GM19324 (cell line): ENCODE measurements around the gene TRMT13.
A peak's percentile ranks its signal among the peaks of the same experiment; 100 is the strongest.

ENCODE experiments used
- ATAC-seq: cut with Tn5 transposase; IDR thresholded peaks from one replicate; pipeline ENCODE4 v1.9.1; 2021; ENCODE audit warnings: mild to moderate bottlenecking, moderate library complexity; ENCODE audit not compliant: unreplicated experiment, low FRiP score

Gene TRMT13, protein sequence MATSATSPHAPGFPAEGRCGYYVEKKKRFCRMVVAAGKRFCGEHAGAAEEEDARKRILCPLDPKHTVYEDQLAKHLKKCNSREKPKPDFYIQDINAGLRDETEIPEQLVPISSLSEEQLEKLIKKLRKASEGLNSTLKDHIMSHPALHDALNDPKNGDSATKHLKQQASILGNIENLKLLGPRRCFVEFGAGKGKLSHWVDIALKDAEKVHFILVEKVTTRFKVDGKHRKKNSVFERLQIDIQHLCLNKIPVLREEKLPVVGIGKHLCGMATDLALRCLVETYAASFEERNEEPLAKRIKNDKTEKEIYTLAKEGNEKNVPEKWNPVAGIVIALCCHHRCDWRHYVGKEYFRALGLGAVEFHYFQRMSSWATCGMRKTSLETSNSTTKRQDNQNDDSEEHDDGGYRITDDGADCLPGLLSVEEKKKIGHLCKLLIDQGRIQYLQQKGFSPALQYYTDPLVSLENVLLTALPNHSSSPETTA

DNA sequence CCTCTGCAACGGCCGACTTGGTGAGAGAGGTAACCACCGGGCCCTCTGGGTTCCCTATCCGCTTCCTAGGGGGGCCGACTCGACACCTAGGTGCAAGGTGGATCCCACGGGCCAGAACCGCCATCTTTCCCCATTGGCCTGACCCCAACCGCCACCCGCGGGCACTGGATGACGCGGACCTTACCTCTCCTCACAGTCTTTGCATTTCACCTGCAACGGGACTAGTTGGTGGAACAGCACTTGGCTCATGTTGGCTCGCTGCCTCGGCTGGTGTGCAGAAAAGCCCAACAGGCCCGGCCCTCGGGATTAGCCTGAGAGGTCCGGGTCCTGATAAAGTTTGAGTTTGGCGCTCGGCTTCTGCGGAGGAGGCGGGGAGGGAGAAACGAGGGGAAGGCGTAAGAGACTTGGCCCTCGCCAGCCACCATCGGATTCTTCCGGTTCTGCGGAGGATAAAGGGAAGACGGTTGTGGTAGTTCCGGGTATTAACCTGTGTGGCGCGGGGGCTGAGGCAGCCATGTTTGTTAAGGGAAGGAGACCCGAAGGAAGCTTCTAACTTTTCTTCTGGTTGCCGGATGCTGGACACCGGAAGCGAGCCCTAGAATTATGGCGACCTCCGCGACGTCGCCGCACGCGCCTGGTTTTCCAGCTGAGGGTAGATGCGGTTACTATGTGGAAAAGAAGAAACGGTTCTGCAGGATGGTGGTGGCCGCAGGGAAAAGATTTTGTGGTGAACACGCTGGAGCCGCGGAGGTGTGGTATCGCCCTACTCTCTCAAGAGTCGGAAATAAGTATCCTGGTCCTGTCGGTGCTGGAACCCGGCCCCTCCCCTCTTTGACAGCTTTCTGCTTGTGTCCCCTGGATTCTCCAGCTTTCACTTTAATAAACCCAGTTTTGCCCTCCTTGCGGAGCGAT lies at the start of gene TRMT13, which contains the start of gene SASS6:
Gene TRMT13 (plus strand): TSS at position 598 of the 912 bp plus-strand sequence. CDS start 6 bp downstream, at position 604.
Gene SASS6 (minus strand): TSS at position 365 of the 912 bp plus-strand sequence. CDS start 116 bp downstream, at position 249.
- ATAC-seq: peak; percentile 92

DNA sequence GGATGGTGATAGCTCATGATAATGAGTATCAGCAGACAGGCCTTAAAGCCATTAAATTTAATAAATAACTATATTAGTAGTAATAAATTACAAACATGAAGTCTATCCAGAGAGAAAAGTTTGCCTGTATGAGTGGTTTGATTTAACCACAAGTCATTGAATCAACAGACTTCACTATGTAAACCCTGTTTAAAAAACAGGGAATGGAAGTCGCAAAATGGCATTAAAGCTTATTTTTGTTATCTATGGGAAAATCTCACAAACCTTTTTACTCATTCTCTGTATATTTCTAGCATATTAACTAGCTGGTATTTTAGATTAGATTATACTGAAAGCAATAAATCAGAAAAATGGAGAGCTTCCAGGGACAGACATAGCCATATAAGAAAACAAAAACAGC lies 45.6 kb upstream of the TRMT13 start:
- ATAC-seq: no peak

DNA sequence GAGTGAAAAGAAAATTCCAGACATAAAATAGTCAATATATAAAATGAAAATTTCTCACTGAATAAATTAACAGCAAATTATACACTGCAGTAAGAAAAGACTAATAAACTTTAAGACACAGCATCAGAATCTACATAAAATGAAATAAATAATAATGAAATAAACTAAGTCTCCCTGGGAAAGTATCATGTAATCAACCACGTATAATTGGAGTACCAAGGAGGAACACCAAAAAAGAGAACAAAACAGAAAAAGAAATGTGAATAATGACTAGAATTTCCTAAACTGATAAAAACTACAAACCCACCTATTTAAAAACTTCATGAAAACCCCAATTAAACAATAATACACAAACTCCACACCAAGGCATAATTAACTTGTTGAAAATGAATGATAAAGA lies 43.9 kb upstream of the TRMT13 start:
- no peak for ATAC-seq

DNA sequence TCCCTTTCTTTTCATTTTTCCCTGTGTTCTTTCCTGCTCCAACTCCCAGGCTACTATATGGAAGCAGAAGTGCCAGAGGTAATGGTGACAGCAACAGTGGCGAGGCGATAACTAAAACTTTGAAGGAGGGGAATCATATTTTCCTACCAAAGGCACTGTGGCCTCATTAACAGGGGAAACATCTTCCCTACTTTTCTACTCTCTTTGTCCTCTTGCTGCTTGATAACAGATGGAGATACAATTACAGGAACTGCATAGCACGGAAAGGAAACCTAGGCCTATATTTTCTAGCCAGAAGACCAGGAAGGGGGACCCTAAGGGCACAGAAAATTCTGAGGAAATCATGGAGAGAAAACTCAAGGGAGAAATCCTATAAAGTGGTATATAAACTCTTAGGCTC lies 42.5 kb upstream of the TRMT13 start:
- no peak for ATAC-seq

DNA sequence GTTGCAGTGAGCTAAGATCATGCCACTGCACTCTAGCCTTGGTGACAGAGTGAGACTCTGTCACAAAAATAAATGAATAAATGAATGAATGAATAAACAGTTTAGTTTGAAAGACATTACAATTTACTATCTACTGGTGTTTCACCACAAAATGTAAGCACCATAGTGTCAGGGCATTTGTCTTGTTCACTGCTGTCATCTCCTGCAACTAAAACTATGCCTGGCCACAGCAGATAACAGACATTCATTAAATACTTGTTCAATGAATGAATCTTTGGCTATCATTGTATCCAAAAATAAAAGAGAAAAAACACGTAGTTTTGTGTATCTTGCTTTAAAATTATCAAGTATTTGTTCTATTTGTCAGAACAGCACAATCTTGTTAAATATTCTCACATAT lies 32.8 kb upstream of the TRMT13 start:
- no peak for ATAC-seq

DNA sequence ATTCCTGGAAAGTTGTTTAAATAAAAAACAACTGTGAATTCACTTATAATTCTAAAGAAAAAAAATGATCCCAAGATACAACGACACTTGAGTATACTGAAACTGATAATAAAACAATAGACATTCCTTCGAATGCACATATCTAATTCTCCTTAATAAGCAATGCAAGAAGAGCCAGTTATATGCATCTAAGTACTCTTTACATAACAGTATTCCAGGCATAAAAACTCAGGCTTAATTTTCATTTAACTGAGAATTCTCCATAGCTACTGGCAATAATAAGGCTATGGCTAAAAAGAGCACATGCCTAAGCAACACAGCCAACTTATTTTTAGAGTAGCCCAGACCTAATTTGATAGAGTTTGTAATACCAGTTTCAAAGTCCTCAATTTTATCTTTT lies 31.4 kb upstream of the TRMT13 start:
- ATAC-seq: no peak

DNA sequence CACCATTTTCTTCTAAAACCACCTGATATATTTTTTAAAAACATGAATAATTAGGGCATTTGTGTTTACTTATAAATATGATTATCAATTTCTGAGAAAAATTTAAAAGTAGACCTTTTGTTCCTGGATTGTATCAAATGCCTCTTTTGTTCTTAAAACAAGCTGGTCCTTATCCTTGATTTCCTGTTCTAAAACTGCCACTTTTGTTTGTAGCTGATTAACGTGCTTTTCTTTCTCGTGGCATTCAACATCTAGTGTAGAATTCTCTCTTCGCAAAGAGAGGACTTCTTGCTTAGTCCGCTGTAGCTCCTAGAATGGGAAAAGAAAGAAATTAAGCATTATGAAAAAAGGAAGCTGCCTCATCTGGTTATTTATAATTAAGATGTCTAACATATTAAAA lies 25.3 kb upstream of the TRMT13 start:
- ATAC-seq: no peak

DNA sequence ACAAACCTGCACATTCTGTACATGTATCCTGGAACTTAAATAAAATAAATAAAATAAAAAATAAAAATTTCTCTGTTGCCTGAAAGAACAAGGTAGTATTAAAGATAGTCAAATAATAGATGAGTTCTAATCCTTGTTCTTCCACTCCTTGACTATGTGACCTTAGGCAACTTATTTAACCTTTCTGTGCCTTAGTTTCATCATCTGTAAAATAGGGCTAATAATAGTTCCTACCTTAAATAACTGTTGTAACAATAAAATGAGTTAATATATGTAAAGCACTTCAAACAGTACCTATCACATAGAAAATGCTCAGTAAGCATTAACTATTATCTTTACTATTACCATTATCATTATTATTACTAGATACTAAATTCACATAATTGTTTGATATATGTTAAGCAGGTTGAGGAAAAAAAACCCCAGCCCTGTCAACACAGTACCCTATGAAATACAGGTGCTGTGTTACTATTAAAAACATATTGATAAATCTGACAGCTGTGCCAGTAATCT lies 23.4 kb upstream of the TRMT13 start:
- ATAC-seq: no peak

DNA sequence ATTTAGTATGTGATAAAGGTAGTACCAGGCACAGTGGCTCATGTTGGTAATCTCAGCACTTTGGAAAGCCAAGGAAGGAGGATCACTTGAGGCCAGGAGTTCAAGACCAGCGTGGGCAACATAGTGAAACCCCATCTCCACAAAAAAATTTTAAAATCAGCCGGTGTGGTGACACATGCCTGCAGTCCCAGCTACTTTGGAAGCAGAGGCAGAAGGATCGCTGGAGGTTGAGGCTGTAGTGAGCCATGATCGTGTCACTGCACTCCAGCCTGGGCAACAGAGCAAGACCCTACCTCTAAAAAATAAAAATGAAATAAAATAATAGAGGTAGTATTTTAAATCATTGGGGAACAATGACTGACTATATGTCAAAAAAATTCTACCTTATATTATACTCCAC lies 17.4 kb upstream of the TRMT13 start:
- no peak for ATAC-seq

DNA sequence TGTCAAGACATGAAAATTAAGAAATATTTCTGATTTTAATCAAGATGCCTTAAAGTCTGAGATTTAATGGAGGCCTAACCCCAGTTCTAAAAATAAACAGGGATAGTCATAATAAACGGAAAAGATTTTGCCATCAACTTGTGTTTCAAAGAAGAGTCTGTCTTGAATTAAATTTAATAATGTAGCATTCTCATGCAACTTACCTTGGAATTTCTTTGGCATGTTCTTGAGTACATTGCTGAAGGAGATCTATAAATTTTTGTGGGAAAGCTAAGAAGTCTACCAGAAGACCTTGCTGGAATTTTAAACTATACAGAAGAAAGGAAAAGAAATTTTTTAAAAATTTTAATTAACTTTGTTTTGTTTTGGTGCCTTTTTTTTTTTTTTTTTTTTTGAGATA lies 10.8 kb upstream of the TRMT13 start:
- ATAC-seq: no peak

DNA sequence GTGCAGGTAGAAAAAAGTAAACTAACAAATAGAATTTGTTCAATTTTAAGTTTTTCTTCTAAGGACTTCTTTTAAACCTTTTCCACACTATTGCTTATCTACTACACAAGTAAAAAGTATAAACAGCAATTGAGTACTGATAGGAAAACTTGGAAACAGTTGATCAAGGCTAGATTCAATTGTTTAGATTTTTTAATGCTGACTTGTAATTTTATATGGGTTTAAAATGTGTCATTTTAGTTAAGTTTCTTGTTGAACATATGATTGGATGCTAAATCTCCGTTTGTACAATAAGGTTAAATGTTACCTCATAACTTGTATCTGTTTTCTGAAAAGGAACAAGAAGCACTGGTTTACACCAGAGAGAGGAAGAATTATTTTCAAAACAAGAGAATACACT lies 5.7 kb upstream of the TRMT13 start:
- no peak for ATAC-seq

DNA sequence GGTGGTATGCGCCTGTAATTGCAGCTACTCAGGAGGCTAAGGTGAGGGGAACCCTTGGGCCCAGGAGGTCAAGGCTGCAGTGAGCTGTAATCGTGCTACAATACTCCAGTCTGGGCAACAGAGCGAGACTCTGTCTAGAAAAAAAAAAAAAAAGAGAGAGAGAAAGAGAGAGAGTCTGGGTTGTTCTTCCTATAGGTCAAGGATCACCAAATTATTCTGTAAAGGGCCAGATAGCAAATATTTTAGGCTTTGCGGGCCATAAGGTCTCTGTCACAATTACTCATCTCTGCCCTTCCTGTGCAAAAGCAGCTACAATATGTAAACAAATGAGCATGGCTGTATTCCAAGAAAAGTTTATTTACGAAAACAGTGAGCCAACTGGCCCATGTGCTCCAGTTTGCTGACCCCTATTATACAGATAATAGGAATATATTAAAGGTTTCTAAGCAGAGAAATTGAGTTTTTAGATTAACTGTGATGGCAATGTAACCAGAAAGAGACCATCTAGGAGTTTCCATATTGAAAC lies 2.3 kb upstream of the TRMT13 start:
- ATAC-seq: no peak

DNA sequence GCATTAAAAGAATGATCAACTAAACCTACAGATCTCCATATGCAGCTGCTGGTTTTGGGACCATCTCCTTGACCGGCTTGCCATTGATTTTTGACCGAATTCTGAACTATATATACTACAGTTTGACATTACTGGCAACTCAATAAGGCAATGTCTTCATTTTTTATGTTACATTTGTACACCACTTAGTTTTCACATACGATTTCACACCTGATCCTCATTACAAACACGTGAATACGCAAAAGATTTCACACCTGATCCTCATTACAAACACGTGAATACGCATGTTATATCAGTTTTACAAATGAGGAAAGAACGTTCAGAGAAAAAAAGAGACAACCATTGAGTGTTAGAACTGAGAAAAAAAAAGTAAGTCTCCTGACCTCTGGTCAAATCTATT lies 1.3 kb upstream of the TRMT13 start:
- no peak for ATAC-seq

DNA sequence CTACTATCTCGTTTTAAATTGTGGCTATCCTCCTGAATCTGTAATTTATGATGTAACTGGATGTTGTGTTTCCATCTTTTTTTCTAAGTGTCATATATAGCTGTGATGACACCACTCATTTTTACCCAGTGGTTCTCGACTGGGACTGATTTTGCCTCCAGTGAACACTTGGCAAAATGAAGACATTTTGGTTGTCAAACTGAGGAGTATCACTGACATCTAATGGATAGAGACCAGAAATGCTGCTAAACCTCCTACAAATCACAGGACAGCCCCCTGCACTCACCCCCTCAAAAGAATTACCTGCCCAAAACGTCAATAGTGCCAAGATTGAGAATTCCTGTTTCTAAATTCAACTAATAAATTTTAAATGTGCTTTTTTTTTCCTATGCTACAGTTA lies 1.9 kb downstream of the TRMT13 start:
- ATAC-seq: no peak

DNA sequence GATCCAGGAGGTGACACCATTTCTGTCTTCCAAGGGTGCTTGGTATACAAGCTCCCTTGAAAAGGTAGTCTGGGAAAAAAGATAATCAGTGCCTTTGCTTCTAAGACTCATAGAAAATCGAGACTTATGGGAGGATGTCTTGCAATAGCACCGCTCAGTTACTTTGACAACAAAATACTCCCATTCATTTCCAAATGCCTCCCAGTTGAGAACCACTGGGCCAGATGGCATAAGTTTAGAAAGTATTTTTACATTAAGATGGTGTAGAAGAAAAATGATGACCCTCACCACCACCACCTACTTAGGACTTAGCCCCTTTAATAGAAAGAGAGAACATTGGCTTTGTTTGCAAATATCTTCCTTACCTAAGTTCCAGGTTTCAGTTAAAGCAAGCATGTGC lies 4.6 kb downstream of the TRMT13 start:
- ATAC-seq: no peak

DNA sequence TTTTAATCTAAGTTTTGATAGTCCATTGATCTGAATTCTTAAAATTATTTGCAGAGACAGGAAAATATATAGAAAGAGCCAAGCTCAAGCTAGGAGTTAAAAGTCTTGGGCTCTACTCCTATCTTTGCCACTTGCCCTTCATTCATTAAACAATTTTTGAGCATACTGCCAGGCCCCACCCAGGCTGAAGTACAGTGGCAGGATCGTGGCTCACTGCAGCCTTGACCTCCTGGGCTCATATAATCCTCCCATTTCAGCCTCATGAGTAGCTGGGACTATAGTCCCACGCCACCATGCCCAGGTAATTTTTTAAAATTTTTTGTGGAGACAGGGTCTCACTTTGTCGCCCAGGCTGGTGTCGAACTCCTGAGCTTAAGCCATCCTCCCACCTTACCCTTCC lies 8.2 kb downstream of the TRMT13 start:
- no peak for ATAC-seq

DNA sequence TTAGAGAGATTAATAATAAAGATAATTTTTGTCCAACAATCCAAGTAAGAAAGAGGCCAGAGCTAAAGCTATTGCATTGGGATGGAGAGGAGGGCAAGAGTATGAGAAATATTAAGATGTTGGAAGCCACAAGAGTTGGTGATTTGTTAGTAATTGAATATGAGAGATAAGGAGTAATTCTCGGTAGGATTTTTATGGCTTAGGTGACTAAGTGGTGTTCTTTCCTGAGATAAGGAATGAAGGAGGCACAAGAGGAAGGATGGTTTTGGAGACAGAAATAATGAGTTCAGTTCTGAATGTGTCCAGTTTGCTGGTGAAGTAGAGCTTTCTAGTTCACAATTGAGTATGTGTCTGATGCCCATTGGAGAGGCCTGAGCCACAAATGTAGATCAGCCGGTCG lies 9.4 kb downstream of the TRMT13 start:
- ATAC-seq: no peak

DNA sequence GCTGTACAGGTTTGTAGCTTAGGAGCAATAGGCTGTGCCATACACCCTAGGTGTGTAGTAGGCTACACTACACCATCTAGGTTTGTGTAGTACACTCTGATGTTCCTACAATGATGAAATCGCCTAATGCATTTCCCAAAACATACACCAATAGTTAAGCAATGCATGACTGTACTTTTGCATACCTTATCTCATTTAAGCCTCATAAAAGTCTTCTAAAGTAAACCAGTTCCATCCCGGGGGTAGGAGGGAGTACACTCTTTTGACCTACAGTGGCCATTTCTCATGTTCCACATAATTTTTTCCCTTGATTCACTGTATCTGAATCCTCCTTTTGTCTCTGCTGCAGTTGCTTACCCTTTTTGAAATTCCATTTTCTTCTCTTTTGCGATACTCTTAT lies 12.2 kb downstream of the TRMT13 start:
- no peak for ATAC-seq

DNA sequence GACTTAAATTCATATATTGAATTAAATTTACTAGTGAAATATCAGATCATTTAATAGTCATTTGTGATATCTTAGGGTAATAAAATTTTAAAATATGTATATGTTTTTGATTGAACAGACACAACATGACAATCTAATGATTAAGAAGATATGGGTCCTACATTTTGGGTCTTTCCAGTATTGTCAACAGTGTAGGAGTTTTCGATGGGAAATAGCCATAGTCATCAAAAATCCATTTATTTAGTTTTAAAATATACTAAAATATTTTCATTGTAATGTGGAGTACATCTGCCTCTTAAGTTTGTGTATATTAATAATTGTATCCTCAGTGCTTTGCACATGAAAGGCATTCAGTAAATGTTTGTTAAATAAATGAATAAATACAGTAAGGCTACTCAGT lies 14.0 kb downstream of the TRMT13 start:
- no peak for ATAC-seq

DNA sequence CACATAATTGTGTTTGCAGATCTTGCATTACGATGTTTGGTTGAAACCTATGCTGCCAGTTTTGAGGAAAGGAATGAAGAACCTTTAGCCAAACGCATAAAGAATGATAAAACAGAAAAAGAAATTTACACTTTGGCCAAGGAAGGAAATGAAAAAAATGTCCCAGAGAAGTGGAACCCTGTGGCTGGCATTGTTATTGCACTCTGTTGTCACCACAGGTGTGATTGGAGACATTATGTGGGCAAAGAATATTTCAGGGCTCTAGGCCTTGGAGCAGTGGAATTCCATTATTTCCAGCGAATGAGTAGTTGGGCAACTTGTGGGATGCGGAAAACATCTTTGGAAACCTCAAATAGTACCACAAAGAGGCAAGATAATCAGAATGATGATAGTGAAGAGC lies 14.9 kb downstream of the TRMT13 start:
- ATAC-seq: no peak

DNA sequence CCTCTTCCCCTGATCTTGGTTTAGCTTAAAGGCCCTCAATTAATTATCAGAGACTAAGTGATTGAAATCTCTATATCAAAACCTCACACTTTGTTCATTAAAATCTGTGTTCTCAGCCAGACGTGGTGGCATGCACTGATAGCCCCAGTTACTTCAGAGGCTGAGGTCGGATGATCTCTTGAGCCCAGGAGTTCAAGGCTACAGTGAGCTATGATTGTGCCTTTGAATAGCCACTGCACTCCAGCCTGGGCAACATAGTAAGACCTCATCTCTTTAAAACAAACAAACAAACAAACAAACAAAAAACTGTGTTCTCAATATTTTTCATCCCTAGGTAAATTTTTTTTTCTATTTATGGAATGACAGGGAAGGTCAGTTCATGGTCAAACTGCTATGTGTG lies 18.7 kb downstream of the TRMT13 start:
- no peak for ATAC-seq
